Jurkat, Clone E6-1 (cell line): ENCODE results near the gene TESK1. TPM values are rescaled to one million over a fixed set of nuclear protein-coding genes. Genes with fewer than 3 reads are reported as not detected.

Experiments used
- DNase-seq: peaks from one replicate; pipeline ENCODE4 v3.0.0-alpha.2; 2011; ENCODE audit warnings: low read depth, low spot score
- H3K4me3 ChIP-seq: 2 replicates; pipeline ENCODE4 v1.5.1; 2011; ENCODE audit warnings: mild to moderate bottlenecking, low read length, control low read depth, moderate library complexity
- polyA plus RNA-seq: library from polyadenylated mRNA; unstranded; fragments of >200 nt; gene quantifications from one replicate; pipeline ENCODE4 v1.2.1, GENCODE V29; 2012; ENCODE audit warnings: missing spikeins; ENCODE audit not compliant: insufficient read length, insufficient read depth

Gene TESK1, protein sequence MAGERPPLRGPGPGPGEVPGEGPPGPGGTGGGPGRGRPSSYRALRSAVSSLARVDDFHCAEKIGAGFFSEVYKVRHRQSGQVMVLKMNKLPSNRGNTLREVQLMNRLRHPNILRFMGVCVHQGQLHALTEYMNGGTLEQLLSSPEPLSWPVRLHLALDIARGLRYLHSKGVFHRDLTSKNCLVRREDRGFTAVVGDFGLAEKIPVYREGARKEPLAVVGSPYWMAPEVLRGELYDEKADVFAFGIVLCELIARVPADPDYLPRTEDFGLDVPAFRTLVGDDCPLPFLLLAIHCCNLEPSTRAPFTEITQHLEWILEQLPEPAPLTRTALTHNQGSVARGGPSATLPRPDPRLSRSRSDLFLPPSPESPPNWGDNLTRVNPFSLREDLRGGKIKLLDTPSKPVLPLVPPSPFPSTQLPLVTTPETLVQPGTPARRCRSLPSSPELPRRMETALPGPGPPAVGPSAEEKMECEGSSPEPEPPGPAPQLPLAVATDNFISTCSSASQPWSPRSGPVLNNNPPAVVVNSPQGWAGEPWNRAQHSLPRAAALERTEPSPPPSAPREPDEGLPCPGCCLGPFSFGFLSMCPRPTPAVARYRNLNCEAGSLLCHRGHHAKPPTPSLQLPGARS
- polyA plus RNA-seq, result 47.4 TPM

DNA sequence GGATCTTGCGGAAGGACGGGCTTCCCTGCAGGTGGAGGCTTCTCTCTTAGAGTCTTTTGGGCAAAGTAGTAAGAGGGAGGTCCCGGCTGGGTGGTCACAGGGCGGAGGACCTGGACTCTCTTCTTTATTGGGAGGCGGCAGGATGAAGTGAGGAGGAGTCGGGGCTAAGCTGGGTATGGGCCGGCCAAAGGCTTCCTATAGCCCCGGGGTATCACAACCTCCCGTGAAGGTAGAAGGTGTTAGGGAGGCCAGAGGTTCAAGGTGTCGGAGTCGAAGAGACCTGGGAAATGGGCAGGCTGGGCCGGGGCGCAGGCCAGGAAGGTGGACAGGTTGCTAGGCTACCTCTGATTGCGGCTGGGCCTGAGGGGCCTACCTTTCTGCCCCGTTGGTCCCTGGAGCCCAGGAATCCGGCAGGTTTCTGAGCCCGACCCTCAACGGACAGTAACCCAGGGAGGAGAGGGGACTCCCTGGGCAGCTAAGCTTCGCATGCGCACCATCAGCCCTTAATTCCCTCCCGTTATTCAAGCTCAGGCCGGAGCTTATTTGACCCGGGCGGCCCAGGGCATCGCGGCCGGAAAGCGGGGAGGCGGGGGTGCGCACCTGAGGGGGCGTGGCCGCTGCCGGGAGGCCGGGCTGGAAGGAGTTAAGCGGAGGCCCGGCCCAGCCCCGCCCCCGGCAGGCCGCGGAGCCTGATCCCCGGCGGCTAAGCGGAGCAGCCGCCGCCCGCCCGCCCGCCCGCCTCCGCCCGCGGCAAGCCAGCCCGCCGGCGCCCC is at the start of gene TESK1:
TSS of gene TESK1 (plus strand) at position 685 of the 773 bp plus-strand sequence. CDS start 358 bp downstream, outside the sequence.
- DNase-seq, result peak; percentile 59
- H3K4me3 ChIP-seq, result peak within 1 kb of the TSS; percentile 77

DNA sequence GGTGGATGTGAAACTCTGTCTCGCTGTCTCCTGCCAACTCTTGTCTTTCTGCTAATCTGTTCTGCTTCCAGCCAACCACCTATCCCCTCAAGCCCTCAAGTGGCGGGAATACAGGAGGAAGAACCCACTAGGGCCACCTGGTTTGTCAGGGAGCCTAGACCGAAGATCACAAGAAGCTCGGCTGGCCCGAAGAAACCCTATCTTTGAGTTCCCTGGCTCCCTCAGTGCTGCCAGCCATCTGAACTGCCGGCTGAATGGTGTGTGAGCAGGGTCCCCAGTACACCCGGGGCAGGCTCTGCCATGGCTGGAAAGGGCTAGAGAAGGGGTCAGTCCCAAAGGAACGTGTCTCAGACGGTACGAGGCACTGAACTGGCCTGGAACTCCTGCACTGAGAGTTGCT is 49.2 kb upstream of the TESK1 start:
- H3K4me3 ChIP-seq, result no peak overlapping the region
- no peak for DNase-seq

DNA sequence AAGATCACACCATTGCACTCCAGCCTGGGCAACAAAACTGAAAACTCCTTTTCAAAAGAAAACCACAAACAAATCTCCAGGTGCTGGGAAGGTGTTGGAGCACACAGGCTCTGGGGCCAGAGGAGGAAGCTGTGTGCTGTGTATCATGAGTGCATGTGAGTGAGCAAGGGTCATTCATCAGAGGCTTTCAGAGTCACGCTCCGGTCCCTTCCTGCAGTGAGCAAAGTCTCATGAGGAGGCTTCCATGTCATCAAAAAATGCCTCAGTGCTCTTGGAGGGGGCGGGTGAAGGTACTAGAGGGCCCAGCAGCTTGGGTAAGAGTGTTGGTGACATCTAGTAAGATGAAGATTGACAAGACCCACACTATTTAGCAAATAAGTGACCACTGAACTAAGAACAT is 48.3 kb upstream of the TESK1 start:
- no peak overlapping the region for H3K4me3 ChIP-seq
- DNase-seq, result no peak

DNA sequence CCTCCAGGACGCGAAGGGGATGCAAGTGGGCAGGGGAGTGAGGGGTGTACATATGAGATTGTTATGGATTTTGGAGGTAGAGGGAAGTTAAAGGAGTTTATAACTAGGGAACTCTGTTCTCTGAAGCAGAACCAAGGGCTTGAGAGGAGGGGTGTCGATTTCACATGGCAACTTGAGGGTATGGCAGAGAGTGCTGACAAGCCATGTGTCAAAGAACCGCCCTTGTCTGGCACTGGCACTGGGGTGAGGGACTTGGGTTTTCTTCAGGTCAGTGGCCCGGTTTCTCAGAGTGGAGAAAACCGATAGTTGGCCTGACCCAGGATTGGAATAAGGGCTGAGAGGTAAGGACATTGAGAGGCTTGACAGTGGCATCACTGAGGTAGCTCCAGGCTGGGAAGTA is 47.7 kb upstream of the TESK1 start:
- no peak overlapping the region for H3K4me3 ChIP-seq
- no peak for DNase-seq

DNA sequence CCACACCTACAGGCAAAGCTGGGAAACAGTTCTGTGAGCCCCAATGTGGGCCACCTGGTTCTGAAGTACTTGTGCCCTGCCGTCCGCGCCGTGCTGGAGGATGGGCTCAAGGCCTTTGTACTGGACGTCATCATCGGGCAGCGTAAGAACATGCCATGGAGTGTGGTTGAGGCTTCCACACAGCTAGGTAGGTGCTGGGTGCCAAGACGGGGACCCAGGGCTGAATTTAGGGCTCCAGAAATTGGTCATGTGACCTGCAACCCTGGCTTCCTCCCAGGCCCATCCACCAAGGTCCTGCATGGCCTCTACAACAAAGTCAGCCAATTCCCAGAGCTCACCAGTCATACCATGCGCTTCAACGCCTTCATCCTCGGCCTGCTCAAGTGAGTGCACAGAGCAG is 46.9 kb upstream of the TESK1 start:
- DNase-seq, result no peak
- no peak overlapping the region for H3K4me3 ChIP-seq

DNA sequence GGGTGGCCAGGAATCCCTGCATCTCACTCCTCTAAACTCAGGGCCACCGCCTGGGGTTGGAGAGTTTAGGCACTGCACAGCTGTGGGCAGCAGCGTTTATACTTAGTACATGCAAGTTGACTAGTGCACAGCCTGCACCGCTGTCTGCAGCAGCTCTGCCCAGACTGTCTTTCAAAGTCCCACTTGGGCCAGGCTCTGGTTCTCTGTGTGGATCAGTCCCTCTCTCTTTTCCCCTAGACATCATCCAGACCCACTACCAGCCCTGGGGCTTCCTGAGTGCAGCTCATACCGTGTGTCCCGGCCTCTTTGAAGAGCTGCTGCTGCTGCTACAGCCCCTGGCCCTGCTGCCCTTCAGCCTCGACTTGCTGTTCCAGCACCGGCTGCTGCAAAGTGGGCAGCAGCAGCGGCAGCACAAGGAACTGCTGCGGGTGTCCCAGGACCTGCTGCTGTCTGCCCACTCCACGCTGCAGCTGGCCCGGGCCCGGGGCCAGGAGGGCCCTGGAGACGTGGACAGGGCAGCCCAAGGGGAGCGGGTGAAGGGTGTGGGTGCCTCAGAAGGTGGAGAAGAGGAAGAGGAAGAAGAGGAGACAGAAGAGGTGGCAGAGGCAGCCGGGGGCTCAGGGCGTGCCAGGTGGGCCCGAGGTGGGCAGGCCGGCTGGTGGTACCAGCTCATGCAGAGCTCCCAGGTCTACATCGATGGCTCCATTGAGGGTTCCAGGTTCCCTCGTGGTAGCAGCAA is 45.1 kb upstream of the TESK1 start:
- no peak overlapping the region for H3K4me3 ChIP-seq
- no peak for DNase-seq

DNA sequence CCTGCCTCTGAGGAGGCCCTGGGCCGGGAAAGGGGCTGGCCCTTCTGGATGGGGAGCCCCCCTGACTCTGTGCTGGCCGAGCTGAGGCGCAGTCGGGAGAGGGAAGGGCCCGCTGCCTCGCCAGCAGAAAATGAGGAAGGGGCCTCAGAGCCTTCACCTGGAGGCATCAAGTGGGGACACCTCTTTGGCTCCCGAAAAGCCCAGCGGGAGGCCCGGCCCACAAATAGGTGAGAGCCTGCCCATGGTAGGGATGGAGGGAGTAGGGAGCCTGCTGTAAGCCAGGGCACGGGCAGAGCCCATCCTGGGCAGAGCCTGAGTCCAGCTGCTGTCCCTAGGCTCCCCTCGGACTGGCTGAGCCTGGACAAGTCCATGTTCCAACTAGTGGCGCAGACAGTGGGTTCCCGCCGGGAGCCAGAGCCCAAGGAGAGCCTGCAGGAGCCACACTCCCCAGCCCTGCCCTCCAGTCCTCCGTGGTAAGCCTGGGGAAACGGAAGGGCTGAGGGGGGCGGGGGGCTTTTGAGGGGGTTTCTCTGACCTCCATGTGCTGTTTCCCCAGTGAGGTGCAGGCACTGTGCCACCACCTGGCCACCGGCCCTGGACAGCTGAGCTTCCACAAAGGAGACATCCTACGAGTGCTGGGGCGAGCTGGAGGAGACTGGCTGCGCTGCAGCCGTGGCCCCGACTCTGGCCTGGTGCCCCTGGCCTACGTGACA is 44.3 kb upstream of the TESK1 start:
- no peak overlapping the region for H3K4me3 ChIP-seq
- DNase-seq, result no peak

DNA sequence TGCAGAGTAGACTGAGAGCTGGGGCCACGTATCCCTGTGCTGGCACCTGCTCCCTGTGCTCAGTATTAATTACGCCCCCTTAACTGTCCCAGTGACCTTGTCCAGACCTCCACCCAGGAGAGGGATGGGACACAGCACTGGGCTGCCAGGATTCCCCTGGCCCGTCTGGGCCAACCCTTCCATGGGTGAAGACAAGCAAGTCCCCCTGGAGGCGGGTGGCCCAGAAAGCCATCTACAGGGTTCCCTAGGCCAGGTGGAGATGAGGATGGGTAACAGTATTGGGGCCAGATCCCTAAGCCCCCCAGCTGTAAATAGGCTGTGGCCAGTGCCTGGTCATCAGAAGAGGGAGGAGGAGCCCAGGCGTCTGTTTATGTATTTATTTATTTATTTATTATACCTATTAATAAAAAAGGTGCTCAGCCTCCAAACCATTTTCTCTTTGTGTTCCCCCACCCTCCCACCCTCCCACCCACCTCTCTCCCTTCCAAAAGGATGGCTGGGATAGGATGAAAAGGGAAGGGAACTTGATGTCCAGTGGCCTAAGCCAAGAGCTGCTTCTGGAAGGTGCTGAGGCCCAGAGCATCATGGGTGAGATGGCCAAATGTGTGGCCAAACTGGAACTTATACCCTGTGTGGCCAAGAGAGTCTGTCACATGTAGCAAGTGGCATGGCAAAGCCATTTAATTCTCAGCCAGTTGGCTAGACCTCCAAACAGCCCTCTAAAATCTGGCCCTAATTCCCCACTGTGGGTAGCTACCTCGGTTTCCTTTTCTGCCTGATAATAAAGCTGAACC is 43.4 kb upstream of the TESK1 start:
- DNase-seq, result no peak

DNA sequence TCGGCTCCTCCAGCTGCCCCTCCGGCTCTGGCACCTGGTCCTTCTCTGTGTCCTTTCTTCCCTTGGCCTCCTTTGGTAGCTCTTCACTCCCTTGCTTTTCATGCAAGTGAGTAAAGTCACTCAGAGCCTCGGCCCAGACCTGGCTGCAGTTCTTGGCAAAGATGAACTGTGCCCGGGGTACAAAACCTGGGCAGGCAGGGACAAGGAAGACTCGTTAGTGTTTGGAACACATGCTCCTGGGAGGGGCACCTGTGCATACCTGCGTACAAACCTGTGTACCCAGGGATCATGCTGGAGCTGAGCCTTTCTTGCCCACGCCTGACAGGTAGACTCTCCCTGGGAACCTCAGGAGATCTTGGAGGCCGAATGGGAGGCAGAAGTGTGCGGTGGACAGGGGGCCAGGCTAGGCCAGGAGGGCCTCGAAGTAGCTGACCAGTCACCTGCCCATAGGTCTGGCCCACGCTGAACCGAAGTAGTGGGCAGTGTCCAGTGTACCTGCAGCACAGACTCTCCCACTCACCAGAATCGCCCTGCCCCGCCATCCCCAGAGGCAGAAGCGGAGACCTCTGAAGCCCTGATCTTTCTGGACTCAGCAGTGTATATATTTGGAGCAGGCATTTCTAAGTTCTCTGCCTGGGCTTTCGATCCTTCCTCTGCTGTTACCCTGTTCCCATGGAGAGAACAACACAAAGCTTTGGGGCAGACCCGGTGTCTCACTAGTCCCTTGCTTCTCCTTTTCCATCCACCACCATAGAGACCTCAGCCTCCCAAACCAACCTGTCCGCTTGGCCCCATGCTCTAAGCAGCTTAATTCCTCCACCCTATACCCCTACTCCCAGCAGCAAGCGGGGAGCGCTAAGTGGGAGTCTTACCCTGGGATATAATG is 41.9 kb upstream of the TESK1 start:
- no peak overlapping the region for H3K4me3 ChIP-seq
- DNase-seq, result no peak

More for the DNA sequence above, 43.4 kb upstream of the TESK1 start:
- H3K4me3 ChIP-seq, result no peak overlapping the region

DNA sequence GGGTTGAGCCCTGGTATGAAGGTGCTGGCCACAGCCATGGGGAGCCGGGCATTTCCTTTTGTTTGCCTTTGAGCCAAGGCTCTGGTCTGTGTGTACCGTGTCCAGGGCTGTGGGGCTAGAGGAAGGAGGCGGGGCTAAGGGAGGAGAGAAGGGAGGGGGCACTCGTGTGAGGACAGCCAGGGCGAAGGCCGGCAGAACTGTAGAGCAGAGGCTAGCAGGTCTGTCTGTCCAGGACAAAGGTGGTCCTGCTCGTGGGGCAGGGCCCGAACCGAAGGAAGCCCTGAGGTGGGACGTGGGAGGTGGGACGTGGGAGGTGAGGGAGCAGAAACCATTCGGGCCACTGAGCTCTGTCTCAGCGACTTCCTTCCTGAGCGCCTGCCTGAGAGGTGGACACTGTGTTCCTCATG is 41.3 kb upstream of the TESK1 start:
- H3K4me3 ChIP-seq, result no peak overlapping the region

DNA sequence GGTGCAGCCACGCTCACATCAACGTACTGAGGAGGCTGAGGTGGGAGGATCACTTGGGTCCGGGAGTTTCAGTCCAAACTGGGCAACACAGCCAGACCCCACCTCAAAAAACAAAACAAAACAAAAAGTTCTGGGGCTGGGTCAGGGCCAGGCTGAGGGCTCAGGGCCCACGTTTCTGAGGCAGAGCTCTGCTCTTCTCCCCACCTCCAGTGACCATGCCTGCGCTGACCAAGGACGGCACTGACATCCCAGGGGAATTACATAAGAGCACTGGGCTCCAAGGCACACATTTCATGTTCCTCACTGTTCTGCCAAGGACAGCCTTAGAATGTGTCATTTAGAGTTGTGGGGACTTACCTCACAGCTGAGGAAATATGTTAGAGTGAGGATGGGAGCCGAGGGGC is 40.4 kb upstream of the TESK1 start:
- no peak overlapping the region for H3K4me3 ChIP-seq
- DNase-seq, result no peak

More for the DNA sequence above, 41.3 kb upstream of the TESK1 start:
- DNase-seq, result no peak

DNA sequence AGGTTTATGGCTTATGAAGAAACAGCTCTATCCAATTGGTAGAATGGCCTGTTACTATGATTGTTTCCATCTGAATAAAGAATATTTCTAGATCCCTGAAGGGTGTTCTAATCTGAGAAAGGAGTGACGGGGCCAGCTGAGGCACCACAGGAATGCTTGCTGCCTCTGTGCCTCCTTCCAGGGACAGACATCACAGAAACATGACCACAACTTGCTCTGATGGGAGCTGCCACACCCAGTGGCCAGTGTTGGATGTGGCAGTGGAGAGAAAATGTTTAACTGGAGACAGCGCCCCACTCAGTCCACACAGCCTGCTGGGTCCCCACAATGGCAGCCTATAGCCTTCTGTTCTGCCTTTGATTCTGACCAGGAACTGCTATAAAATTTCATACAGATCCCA is 38.6 kb upstream of the TESK1 start:
- DNase-seq, result no peak

DNA sequence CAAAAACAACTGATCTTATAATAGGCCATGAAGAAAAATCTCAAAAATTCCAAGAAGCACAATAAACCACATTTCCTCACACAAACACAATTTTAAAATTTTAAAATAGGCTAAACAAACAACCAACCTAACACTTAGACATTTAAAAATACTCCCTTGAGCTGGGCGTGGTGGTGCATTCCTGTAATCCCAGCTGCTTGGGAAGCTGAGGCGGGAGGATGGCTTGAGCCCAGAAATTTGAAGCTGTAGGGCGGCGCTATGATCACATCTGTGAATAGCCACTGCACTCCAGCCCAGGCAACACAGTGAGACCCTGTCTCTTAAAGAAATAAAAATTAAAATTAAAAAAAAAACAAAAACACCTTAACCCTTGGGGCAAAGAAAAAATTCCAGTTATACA is 36.9 kb upstream of the TESK1 start:
- no peak overlapping the region for H3K4me3 ChIP-seq
- DNase-seq, result no peak

More for the DNA sequence above, 38.6 kb upstream of the TESK1 start:
- no peak overlapping the region for H3K4me3 ChIP-seq

DNA sequence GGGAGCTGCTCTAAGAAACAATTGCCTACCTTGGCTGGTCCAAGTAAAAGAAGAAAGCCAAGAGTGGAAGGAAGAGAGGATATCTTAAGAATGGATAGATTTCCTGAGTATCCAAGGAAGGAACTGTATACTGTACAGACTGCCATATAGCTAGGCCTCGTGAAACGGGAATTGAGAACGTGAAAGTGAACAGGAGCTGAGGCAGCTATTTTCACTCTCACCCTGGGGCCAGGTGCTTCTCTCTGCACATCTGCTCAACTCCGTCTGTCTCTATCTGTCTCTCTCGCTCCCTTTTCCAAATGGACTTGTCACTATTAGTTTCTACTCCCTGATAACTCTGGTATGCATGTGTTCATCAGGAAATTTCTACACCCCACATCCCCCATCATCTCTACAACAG is 35.9 kb upstream of the TESK1 start:
- no peak overlapping the region for H3K4me3 ChIP-seq
- DNase-seq, result no peak

DNA sequence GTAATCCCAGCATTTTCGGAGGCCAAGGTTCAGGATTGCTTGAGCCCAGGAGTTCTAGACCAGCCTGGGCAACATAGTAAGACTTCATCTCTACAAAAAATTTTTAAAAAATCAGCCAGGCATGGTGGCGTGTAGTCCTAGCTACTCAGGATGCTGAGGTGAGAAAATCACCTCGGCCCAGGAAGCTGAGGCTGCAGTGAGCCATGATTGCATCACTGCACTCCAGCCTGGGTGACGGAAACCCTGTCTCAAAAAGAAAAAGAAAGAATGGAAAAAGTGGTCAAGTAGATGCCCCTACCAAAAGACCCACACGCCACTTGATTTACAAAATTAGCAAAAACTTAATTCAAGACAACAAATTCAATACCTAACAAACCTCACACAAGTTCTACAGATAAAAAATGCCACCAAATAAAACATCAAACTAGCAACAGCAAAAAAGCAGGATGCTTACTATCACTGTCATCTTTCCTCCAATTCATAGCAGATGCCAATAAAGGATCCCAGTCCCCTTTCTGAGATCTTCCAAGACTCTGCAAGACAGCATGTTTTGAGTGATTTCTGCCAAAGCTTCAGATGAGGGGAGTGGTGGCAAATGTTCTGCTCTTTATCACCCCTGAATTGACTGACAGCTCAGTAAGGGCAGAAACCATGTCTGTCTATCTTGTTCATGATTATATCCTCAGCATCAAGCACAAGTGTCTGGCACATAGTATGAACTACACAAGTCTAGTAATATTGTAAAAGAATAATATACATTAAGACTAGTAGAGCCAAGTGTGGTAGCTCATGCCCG is 34.2 kb upstream of the TESK1 start:
- H3K4me3 ChIP-seq, result no peak overlapping the region
- DNase-seq, result no peak

DNA sequence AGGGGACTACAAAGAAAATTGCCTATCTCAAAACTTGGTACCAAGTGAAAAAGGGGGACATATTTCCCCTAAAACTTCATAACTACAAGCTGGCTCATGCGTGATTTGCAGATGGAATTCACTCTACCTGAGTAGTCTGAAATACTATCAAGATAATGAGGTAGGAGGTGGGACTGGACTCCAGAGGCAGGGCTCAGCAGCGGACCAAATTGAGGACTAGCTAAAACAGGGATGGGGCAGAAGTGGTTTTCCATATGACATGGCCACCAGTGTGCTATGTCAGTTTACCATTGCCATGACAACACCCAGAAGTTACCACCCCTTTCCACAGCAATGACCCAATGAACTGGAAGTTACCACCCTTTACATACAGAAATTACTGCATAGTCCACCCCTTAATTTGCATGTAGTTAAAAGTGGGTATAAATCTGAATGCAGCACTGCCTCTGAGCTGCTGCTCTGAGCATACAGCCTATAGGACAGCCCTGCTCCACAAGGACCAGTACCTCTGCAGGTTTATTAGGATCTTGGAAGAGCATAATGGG is 30.4 kb upstream of the TESK1 start:
- DNase-seq, result no peak
- H3K4me3 ChIP-seq, result no peak overlapping the region
